ENCODE results near the gene CTNNA2. TPM values are rescaled to one million over a fixed set of nuclear protein-coding genes. Genes with fewer than 3 reads are reported as not detected.

Gene CTNNA2
- total RNA-seq, 1 donor from 2014 or later = 3.5 TPM

- Histone ChIP-seq H3K4me3 (ENCODE audit: low read depth, low read length) (no peak overlapping the region), H3K36me3 (ENCODE audit: control insufficient read depth, insufficient read depth, low read length) (no peaks in the 10 kb centered on the region), H3K27me3 (ENCODE audit: control insufficient read depth, insufficient read depth, low read length) (no peaks in the 10 kb centered on the region)
- TF ChIP-seq, protein P1, sequence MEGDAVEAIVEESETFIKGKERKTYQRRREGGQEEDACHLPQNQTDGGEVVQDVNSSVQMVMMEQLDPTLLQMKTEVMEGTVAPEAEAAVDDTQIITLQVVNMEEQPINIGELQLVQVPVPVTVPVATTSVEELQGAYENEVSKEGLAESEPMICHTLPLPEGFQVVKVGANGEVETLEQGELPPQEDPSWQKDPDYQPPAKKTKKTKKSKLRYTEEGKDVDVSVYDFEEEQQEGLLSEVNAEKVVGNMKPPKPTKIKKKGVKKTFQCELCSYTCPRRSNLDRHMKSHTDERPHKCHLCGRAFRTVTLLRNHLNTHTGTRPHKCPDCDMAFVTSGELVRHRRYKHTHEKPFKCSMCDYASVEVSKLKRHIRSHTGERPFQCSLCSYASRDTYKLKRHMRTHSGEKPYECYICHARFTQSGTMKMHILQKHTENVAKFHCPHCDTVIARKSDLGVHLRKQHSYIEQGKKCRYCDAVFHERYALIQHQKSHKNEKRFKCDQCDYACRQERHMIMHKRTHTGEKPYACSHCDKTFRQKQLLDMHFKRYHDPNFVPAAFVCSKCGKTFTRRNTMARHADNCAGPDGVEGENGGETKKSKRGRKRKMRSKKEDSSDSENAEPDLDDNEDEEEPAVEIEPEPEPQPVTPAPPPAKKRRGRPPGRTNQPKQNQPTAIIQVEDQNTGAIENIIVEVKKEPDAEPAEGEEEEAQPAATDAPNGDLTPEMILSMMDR (IDR thresholded peaks at IDR 0.05; ENCODE audit: insufficient read depth, low read length, poor library complexity, severe bottlenecking) = no peak
- no peak for DNase-seq (ENCODE audit: low read depth)
Observed at GRCh38 chr2:80363330-80363729, 850.5 kb downstream of the CTNNA2 start.

DNA sequence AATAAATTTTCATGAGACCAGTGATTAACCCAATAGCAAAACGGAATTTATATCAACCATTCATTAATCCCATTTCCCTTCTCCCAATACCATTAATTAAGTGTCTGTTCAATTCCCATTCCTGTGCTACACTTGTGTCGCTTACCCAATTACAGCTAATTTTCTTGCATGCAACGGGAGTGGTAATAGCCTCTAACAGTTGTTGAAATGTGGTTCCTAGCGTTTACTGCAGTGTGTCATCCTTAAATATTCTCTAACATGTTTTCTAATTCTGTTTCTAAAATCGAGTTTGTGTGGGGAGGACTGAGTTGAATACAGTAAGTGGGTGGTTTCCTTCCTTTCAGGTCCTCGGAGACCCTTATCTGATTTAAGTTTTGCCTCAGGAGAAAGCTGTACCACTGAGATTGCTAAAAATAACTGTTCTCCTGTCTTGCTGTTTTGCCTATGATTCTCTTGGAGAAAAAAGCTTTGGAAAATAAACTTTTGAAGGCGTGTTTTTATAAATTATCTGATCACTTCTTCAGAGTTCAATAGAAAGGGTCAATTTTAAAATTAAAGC, 851.0 kb downstream of the CTNNA2 start:
- TF ChIP-seq, protein P1 (IDR thresholded peaks at IDR 0.05; ENCODE audit: insufficient read depth, low read length, poor library complexity, severe bottlenecking) = no peak
- DNase-seq (ENCODE audit: low read depth) = no peak
- Histone ChIP-seq H3K36me3 (ENCODE audit: control insufficient read depth, insufficient read depth, low read length) (no peaks in the 10 kb centered on the region), H3K4me3 (ENCODE audit: low read depth, low read length) (no peak overlapping the region), H3K27me3 (ENCODE audit: control insufficient read depth, insufficient read depth, low read length) (no peaks in the 10 kb centered on the region)

DNA sequence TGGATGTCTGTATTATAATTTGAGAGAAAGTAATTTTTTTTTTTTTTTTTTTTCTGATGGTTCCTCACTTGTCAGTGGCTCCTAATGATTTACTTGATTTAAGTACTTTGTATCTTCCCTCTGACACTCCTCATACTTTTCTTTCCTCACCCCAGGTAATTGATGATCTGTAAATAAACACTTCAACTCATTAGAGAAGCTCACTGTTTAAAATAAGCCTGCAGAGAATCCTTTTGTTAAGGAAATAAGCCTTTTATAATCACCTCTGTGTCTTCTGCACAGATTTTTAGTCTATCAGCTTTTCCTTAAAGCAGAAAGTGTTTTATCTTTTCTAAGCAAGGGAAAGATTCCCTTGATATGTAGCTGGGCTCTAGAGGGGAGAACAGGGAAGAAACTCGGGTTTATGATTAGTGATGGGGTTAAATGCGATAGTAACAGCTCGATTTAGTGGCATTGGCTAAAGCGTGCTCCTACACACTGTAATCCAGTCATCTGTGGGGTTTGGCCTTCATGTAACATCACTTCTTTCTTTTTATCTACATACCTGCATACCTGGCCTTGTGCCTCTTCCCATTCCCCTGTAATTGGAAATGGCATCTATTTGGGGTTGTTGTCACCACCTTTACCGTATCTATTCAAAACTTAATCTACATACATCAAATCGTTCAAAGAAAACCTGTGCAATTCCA, 851.8 kb downstream of the CTNNA2 start:
- Histone ChIP-seq H3K27me3 (ENCODE audit: control insufficient read depth, insufficient read depth, low read length) (no peaks in the 10 kb centered on the region), H3K4me3 (ENCODE audit: low read depth, low read length) (no peak overlapping the region), H3K36me3 (ENCODE audit: control insufficient read depth, insufficient read depth, low read length) (no peaks in the 10 kb centered on the region)
- DNase-seq (ENCODE audit: low read depth) = no peak
- TF ChIP-seq, protein P1 (IDR thresholded peaks at IDR 0.05; ENCODE audit: insufficient read depth, low read length, poor library complexity, severe bottlenecking) = no peak

- DNase-seq (ENCODE audit: low read depth) = no peak
- H3K4me3 ChIP-seq (ENCODE audit: low read depth, low read length) = no peak overlapping the region
- no peaks in the 10 kb centered on the region for H3K36me3 ChIP-seq (ENCODE audit: control insufficient read depth, insufficient read depth, low read length)
- no peaks in the 10 kb centered on the region for H3K27me3 ChIP-seq (ENCODE audit: control insufficient read depth, insufficient read depth, low read length)
- TF ChIP-seq, protein P1 (IDR thresholded peaks at IDR 0.05; ENCODE audit: insufficient read depth, low read length, poor library complexity, severe bottlenecking) = no peak
Observed at GRCh38 chr2:80365762-80366161, 852.9 kb downstream of the CTNNA2 start.

DNA sequence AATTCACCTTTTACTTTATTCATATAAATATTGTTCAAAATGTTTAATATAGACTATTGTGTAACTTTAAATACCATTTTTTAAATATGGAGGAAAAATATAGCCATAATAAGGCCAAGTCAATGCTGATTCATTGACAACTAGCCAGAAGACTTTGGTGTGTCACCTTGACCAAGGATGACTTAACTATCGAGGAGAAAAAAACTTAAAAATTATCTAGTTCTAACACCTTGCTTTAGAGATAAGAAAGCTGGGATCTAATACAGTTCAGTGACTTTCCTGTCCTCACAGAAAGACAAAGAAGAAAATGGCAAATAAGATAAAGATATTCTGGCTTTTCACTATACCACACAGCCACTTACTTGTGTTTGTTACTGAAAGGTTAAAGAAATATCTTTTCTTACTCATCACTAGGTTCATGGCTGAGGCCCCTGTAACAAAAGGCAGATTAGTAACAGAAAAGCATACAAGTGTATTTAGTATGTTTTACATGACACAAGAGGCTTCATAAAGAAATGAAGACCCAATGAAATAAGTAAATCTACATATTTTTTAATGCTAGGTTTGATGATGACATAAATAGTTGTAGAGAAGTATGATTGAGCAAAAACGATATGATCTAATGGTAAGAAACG, 857.6 kb downstream of the CTNNA2 start:
- Histone ChIP-seq H3K36me3 (ENCODE audit: control insufficient read depth, insufficient read depth, low read length) (no peaks in the 10 kb centered on the region), H3K27me3 (ENCODE audit: control insufficient read depth, insufficient read depth, low read length) (no peaks in the 10 kb centered on the region), H3K4me3 (ENCODE audit: low read depth, low read length) (no peak overlapping the region)
- TF ChIP-seq, protein P1 (IDR thresholded peaks at IDR 0.05; ENCODE audit: insufficient read depth, low read length, poor library complexity, severe bottlenecking) = no peak
- DNase-seq (ENCODE audit: low read depth) = no peak
